ENCODE data around the gene AZIN2.
A peak's percentile ranks its signal among the peaks of the same experiment; 100 is the strongest.

Gene AZIN2

GRCh38 chr1:33050221-33051076 lies 30.5 kb upstream of the AZIN2 start:
- Histone ChIP-seq H3K36me3 (no peaks in the 10 kb centered on the region), H3K27me3 (no peaks in the 10 kb centered on the region), H3K4me1 (ENCODE audit: control insufficient read depth in 1 of 2, insufficient read depth in 1 of 2, low read depth in 1 of 2, low read length in 1 of 2) (peaks cover 62% of the 10 kb centered on the region in 2 experiments), H3K27ac (peak overlapping the region; percentile 92), H3K9me3 (no peaks in the 10 kb centered on the region), H3K4me3 (ENCODE audit: low read depth in 1 of 2, low read length in 1 of 2) (peak overlapping the region; percentile 27 to 31)
- TF ChIP-seq CTCF (IDR thresholded peaks at IDR 0.05): peak; percentile 87

DNA sequence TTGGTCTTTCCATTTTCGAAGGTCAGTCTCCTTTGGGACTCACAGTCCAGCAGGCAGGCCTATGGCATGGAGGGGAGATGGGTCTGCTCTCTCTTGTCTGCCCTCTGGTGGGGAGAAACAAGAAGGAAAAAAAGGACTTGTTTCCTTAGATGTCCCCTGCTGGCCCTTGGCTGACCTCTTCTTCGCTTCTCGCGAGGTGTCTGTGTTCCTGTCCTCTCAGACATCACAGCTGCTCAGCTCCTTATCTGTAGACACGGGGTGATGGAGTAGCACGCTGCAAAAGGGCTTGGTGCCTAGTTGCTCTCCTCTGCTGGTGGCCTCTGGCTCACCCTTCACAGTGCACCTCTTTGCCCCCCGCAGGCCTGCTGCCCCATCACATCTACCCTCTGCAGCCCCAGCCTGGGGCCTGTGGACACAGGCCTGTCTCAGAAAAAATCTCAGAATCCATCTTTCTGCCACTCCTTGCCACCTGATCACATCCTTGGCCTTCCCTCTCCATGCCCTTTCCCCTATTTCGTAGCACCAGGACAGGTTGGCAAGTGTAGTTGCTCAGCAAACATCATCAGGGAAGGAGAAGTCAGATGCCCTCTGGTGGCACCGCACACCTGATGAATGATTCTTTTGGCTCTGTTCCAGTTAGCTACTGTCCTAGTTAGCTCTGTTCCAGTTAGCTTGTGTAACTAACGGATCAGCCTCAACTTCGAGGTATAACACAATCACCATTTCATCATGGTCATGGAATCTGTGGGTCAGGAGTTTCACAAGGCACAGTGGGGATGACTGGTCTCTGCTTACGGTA lies 25.5 kb upstream of the AZIN2 start:
- Histone ChIP-seq H3K9me3 (no peaks in the 10 kb centered on the region), H3K27me3 (no peaks in the 10 kb centered on the region), H3K4me1 (ENCODE audit: control insufficient read depth in 1 of 2, insufficient read depth in 1 of 2, low read depth in 1 of 2, low read length in 1 of 2) (peaks cover 18 to 28% of the 10 kb centered on the region in 2 experiments), H3K4me3 (ENCODE audit: low read depth in 1 of 2, low read length in 1 of 2) (peak overlapping the region in 1 of 2 experiments; percentile 40), H3K36me3 (no peaks in the 10 kb centered on the region), H3K27ac (peak overlapping the region; percentile 74)
- peak; percentile 64 for TF ChIP-seq CTCF (IDR thresholded peaks at IDR 0.05)

DNA sequence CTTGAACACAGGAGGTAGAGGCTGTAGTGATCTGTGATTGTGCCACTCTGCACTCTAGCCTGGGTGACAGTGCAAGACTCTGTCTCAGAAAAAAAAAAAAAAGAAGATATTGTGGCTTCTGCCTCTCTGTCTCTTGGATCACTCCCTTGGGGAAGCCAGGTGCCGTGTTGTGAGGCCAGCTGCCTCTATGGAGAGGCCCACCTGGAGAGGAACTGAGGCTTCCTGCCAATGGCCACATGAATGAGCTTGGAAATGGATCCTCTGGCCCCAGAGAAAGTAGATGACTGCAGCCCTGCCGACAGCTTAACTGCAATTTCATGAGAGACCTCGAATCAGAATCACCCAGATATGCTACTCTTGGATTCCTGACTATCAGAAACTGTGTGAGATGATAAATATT lies 24.5 kb upstream of the AZIN2 start:
- Histone ChIP-seq H3K9me3 (no peaks in the 10 kb centered on the region), H3K4me1 (ENCODE audit: control insufficient read depth in 1 of 2, insufficient read depth in 1 of 2, low read depth in 1 of 2, low read length in 1 of 2) (peaks cover 14 to 23% of the 10 kb centered on the region in 2 experiments), H3K36me3 (no peaks in the 10 kb centered on the region), H3K27me3 (no peaks in the 10 kb centered on the region), H3K4me3 (ENCODE audit: low read depth in 1 of 2, low read length in 1 of 2) (no peak overlapping the region), H3K27ac (peak overlapping the region; percentile 11)
- no peak for TF ChIP-seq CTCF (IDR thresholded peaks at IDR 0.05)

- Histone ChIP-seq H3K27ac (no peak overlapping the region), H3K36me3 (no peaks in the 10 kb centered on the region), H3K4me3 (ENCODE audit: low read depth in 1 of 2, low read length in 1 of 2) (no peak overlapping the region), H3K27me3 (no peaks in the 10 kb centered on the region), H3K4me1 (ENCODE audit: control insufficient read depth in 1 of 2, insufficient read depth in 1 of 2, low read depth in 1 of 2, low read length in 1 of 2) (peaks cover 14 to 23% of the 10 kb centered on the region in 2 experiments), H3K9me3 (no peaks in the 10 kb centered on the region)
- no peak for TF ChIP-seq CTCF (IDR thresholded peaks at IDR 0.05)
Observed at GRCh38 chr1:33057095-33057494, 23.9 kb upstream of the AZIN2 start.

- no peak overlapping the region for H3K27ac ChIP-seq
- H3K36me3 ChIP-seq: no peaks in the 10 kb centered on the region
Observed at GRCh38 chr1:33060579-33061083, 20.3 kb upstream of the AZIN2 start.

More at GRCh38 chr1:33060579-33061083, 20.3 kb upstream of the AZIN2 start:
- peaks cover 4 to 12% of the 10 kb centered on the region in 2 experiments for H3K4me1 ChIP-seq (ENCODE audit: control insufficient read depth in 1 of 2, insufficient read depth in 1 of 2, low read depth in 1 of 2, low read length in 1 of 2)
- no peak overlapping the region for H3K4me3 ChIP-seq (ENCODE audit: low read depth in 1 of 2, low read length in 1 of 2)
- H3K9me3 ChIP-seq: peaks cover 16% of the 10 kb centered on the region
- H3K27me3 ChIP-seq: no peaks in the 10 kb centered on the region
- no peak for TF ChIP-seq CTCF (IDR thresholded peaks at IDR 0.05)
